ENCODE results near the gene CRYBB3.

DNA sequence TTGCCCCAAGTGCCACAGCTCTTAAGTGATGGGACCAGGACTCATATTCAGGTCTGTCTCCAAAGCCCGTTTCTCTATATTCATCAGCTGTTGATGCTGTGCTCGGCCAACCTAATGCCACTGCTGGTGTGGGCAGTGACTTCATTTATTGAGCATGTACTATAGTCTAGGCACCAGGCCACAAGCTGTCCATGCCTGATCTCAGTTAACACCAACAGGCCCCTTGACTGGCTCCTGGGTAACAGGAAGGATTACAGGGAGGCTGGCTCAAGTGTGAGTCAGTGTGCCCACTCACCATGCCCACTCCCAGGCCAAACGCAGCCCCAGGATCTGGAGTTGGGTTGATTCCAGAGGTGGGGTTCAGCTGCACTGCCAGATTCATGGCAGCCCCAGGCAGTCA, 11.1 kb downstream of the CRYBB3 start:
- TF ChIP-seq ESRRA (IDR thresholded peaks at IDR 0.05; ENCODE audit: borderline replicate concordance, low read depth) (no peak), DMBX1 (CRISPR knock-in tag; IDR thresholded peaks at IDR 0.05; ENCODE audit: borderline replicate concordance) (no peak), ZNF224 (CRISPR knock-in tag; IDR thresholded peaks at IDR 0.05) (no peak), CHD4 (IDR thresholded peaks at IDR 0.05; ENCODE audit: insufficient read depth, insufficient replicate concordance, low read depth, low read length, poor library complexity, severe bottlenecking) (no peak), USF2 (CRISPR knock-in tag; IDR thresholded peaks at IDR 0.05) (no peak), CTCF (IDR thresholded peaks at IDR 0.05 in 2 of 3, conservative IDR thresholded peaks at IDR 0.05 in 1 of 3; ENCODE audit: insufficient read depth in 2 of 3, low read depth in 1 of 3, low read length in 3 of 3) (no peak), FOXP1 (CRISPR knock-in tag; IDR thresholded peaks at IDR 0.05) (no peak), ZNF695 (CRISPR knock-in tag; IDR thresholded peaks at IDR 0.05) (no peak), SIN3A (IDR thresholded peaks at IDR 0.05; ENCODE audit: borderline replicate concordance in 2 of 2, control insufficient read depth in 1 of 2, low read depth in 2 of 2, low read length in 2 of 2) (no peak), HMG20B (CRISPR knock-in tag; IDR thresholded peaks at IDR 0.05) (no peak), ZNF140 (CRISPR knock-in tag; IDR thresholded peaks at IDR 0.05) (no peak), EZH2 (IDR thresholded peaks at IDR 0.05; ENCODE audit: borderline replicate concordance, low read depth, low read length) (no peak)
- TF ChIP-seq, protein P1, sequence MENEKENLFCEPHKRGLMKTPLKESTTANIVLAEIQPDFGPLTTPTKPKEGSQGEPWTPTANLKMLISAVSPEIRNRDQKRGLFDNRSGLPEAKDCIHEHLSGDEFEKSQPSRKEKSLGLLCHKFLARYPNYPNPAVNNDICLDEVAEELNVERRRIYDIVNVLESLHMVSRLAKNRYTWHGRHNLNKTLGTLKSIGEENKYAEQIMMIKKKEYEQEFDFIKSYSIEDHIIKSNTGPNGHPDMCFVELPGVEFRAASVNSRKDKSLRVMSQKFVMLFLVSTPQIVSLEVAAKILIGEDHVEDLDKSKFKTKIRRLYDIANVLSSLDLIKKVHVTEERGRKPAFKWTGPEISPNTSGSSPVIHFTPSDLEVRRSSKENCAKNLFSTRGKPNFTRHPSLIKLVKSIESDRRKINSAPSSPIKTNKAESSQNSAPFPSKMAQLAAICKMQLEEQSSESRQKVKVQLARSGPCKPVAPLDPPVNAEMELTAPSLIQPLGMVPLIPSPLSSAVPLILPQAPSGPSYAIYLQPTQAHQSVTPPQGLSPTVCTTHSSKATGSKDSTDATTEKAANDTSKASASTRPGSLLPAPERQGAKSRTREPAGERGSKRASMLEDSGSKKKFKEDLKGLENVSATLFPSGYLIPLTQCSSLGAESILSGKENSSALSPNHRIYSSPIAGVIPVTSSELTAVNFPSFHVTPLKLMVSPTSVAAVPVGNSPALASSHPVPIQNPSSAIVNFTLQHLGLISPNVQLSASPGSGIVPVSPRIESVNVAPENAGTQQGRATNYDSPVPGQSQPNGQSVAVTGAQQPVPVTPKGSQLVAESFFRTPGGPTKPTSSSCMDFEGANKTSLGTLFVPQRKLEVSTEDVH (IDR thresholded peaks at IDR 0.05; ENCODE audit: low read depth, partially characterized antibody) = no peak
- TF ChIP-seq, protein P2, sequence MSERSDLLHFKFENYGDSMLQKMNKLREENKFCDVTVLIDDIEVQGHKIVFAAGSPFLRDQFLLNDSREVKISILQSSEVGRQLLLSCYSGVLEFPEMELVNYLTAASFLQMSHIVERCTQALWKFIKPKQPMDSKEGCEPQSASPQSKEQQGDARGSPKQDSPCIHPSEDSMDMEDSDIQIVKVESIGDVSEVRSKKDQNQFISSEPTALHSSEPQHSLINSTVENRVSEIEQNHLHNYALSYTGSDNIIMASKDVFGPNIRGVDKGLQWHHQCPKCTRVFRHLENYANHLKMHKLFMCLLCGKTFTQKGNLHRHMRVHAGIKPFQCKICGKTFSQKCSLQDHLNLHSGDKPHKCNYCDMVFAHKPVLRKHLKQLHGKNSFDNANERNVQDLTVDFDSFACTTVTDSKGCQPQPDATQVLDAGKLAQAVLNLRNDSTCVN (CRISPR knock-in tag; IDR thresholded peaks at IDR 0.05) = no peak

All from K562 (cell line).